Right lobe of liver (tissue), 6 donors: ENCODE results near the gene GGNBP2. TPM values are rescaled to one million over a fixed set of nuclear protein-coding genes. Genes with fewer than 3 reads are reported as not detected.

Source experiments
- ATAC-seq, 4 donors: fragments of 200-7000 bp; cut with Tn5 transposase; one replicate each; pipeline ENCODE4 v1.9.1; 2020; ENCODE audit warnings: mild to moderate bottlenecking in 4 of 4, moderate library complexity in 4 of 4
- DNase-seq, 3 donors: peaks; one replicate each; pipeline ENCODE4 v3.0.0-alpha.2; 2020
- H3K27ac ChIP-seq, 3 donors: fragments of 200-600 bp; one replicate each; pipeline ENCODE4 v1.8.0; 2022
- H3K27me3 ChIP-seq, 2 donors: fragments of 200-600 bp; one replicate each; pipeline ENCODE4 v1.8.0; 2022
- H3K36me3 ChIP-seq, 4 donors: fragments of 200-600 bp; sonication (generic) in 1 of 4; one replicate each; pipeline versions ENCODE4 v1.5.1 to v1.8.0; 2017 to 2022; ENCODE audit warnings: control low read depth in 1 of 4
- H3K4me1 ChIP-seq, 4 donors: fragments of 200-600 bp; sonication (generic) in 1 of 4; one replicate each; pipeline versions ENCODE4 v1.5.1 to v1.8.0; 2017 to 2022; ENCODE audit warnings: control low read depth in 1 of 4
- H3K4me3 ChIP-seq, 3 donors: fragments of 200-600 bp; one replicate each; pipeline ENCODE4 v1.8.0; 2022
- H3K9me3 ChIP-seq, 4 donors: fragments of 200-600 bp; sonication (generic) in 1 of 4; one replicate each; pipeline versions ENCODE4 v1.5.1 to v1.8.0; 2017 to 2022; ENCODE audit warnings: control low read depth in 1 of 4
- CTCF ChIP-seq, 4 donors: fragments of 200-600 bp in 3 of 4; fragments of 450-650 bp in 1 of 4; IDR thresholded peaks; one replicate each; pipeline versions ENCODE4 v1.5.1 to v1.8.0; 2016 to 2022; ENCODE audit warnings: antibody characterized with exemption in 4 of 4, mild to moderate bottlenecking in 2 of 4
- POLR2A ChIP-seq: fragments of 450-650 bp; IDR thresholded peaks from one replicate; pipeline ENCODE4 v1.6.1; 2017; ENCODE audit warnings: antibody characterized with exemption, mild to moderate bottlenecking
- WGBS: methylation state at CpG from one replicate; pipeline ENCODE4 v1.1.6; 2018; ENCODE audit warnings: low coverage, low lambda C conversion rate; ENCODE audit not compliant: insufficient coverage; ENCODE audit errors: missing lambda C conversion rate; 5-methylcytosine and 5-hydroxymethylcytosine counted together
- intact Hi-C, 2 donors: fragments of 100-400 bp; cut with DNase I; formaldehyde crosslinking; loops; one replicate each; pipeline versions ENCODE4 v1.11.2 to v1.14.1; 2022
- total RNA-seq, 6 experiments: library from RNA; depleted of rRNA in 2 of 6; stranded (reverse); fragments of >200 nt in 2 of 6; fragmentation: NEBNext Ultra II Directional in 3 of 6; extraction: Animal tissue kit (Norgen Biotek cat#: 25700) in 3 of 6; gene quantifications; one replicate each; pipeline versions ENCODE4 v1.1.0 to v1.2.4, GENCODE V29; 2016 to 2023
- donor health status: DM: no; HTN: yes; CAD: no.
- donor health status: DM: no; HTN: no; CAD: no.
- donor health status: DM: no; HTN: no; CAD: no.
- donor health status: DM: no; HTN: yes; CAD: no.
- donor health status: DM: no; HTN: yes; CAD: no.

The GGNBP2 gene
- total RNA-seq, 6 experiments from 2014 or later, result 24.3 to 39.6 (median 35.3) TPM

GRCh38 chr17:36594626-36595401 lies 50.1 kb downstream of the GGNBP2 start:
- no peak for DNase-seq
- intact Hi-C loops, result loop anchor here (10.0 kb wide), 2 partner anchors 50 to 60 kb away; partner anchors contain the start of genes GGNBP2 (in 1 of the 2), MYO19 (in 1 of the 2) and PIGW (in 1 of the 2)
- no peak for ATAC-seq
- no peaks in the 10 kb centered on the region for H3K36me3 ChIP-seq
- H3K27ac ChIP-seq, result no peak overlapping the region
- TF ChIP-seq CTCF (IDR thresholded peaks at IDR 0.05), result no peak
- TF ChIP-seq POLR2A, result no peak
- H3K4me3 ChIP-seq, result no peak overlapping the region
- no peaks in the 10 kb centered on the region for H3K9me3 ChIP-seq
- H3K27me3 ChIP-seq, result no peaks in the 10 kb centered on the region
- peaks cover 0 to 13% (median 3%) of the 10 kb centered on the region in 4 donors for H3K4me1 ChIP-seq
- WGBS, result 53% methylated on average over 8 of the region's 13 CpGs

GRCh38 chr17:36597226-36597625 lies 52.5 kb downstream of the GGNBP2 start:
- Histone ChIP-seq H3K4me1 (peaks cover 0 to 10% (median 0%) of the 10 kb centered on the region in 4 donors), H3K9me3 (no peaks in the 10 kb centered on the region), H3K27me3 (no peaks in the 10 kb centered on the region), H3K4me3 (no peak overlapping the region), H3K27ac (no peak overlapping the region), H3K36me3 (no peaks in the 10 kb centered on the region)
- 98% methylated on average over 6 of the region's 6 CpGs for WGBS
- ATAC-seq (no peak), DNase-seq (no peak)
- TF ChIP-seq POLR2A (no peak), CTCF (IDR thresholded peaks at IDR 0.05) (no peak)
- intact Hi-C loops, result loop anchor here (10.0 kb wide), 2 partner anchors 52 to 62 kb away; partner anchors contain the start of genes GGNBP2 (in 1 of the 2), MYO19 (in 1 of the 2) and PIGW (in 1 of the 2)

DNA sequence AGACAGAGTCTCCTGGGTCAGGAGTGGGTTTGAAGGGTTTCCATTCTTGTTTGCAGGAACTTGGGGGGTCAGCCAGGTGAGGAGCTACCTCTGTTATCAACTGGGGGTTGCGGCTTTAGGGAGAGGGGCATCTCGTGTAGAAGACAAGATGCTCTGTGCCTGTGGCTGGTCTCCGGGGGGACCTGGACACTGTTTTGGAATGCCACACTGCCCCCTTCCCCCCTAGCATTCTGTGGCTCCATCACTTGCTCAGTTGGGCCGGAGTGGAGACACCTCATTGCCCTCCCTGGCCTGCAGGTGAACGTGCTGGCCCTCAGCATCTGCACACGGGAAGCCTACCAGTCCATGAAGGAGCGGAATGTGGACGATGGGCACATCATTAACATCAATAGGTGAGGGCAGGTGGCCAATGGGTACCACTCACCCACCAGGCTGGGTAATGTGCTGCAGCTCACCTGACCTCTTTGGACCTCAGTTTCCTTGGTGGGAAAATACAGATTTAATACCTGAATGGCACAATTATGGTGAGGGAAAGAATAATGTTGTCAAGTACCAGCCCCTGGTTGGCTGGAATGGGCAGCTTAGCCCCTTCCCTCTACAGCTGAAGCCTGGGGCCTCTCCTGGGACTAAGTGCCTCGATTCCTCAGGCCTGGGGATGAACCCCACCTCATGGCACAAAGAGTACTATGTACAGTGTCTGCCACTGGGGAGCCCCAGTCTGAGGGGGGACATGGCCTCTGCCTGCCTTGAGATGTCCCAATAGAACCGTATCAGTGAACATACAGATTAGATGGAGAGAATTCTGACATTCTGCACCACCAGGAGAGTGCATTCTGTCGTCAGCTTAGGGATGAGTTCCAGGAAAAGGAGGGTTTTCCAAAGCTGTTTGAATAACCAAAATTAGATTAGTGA lies 53.4 kb downstream of the GGNBP2 start:
- no peak overlapping the region for H3K4me3 ChIP-seq
- H3K27ac ChIP-seq, result no peak overlapping the region
- H3K9me3 ChIP-seq, result no peaks in the 10 kb centered on the region
- ATAC-seq (no peak), DNase-seq (no peak)
- TF ChIP-seq CTCF (IDR thresholded peaks at IDR 0.05) (no peak), POLR2A (no peak)
- intact Hi-C loops, result loop anchor here (10.0 kb wide), 2 partner anchors 53 to 63 kb away; partner anchors contain the start of genes GGNBP2 (in 1 of the 2), MYO19 (in 1 of the 2) and PIGW (in 1 of the 2)
- no peaks in the 10 kb centered on the region for H3K36me3 ChIP-seq
- H3K4me1 ChIP-seq, result peaks cover 0 to 14% (median 0%) of the 10 kb centered on the region in 4 donors
- H3K27me3 ChIP-seq, result no peaks in the 10 kb centered on the region
- 87% methylated on average over 3 of the region's 11 CpGs for WGBS

DNA sequence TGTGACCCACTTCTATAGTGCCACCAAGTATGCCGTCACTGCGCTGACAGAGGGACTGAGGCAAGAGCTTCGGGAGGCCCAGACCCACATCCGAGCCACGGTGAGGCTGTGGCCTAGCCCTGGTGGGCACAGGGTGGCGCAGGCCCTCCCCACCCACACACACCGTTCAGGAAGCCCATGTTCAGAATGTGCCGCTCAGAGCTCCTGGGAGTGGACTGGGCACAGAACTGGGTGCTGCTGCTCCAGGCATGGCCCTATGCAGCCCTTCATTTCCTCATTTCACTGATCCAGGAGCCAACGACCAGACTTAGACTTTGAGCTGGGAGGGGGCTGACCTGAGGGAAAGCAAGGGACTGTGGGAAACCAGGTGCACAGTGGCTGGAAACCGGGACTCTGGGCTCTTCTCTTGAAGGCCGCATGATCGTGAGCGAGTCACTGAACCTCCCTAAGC lies 54.3 kb downstream of the GGNBP2 start:
- TF ChIP-seq CTCF (IDR thresholded peaks at IDR 0.05) (no peak), POLR2A (no peak)
- H3K27ac ChIP-seq, result no peak overlapping the region
- peaks cover 0 to 18% (median 3%) of the 10 kb centered on the region in 4 donors for H3K4me1 ChIP-seq
- H3K27me3 ChIP-seq, result no peaks in the 10 kb centered on the region
- WGBS, result 85% methylated on average over 9 of the region's 13 CpGs
- DNase-seq (no peak), ATAC-seq (no peak)
- intact Hi-C loops, result loop anchor here (10.0 kb wide), 2 partner anchors 54 to 64 kb away; partner anchors contain the start of genes GGNBP2 (in 1 of the 2), MYO19 (in 1 of the 2) and PIGW (in 1 of the 2)
- H3K9me3 ChIP-seq, result no peaks in the 10 kb centered on the region
- H3K4me3 ChIP-seq, result no peak overlapping the region
- no peaks in the 10 kb centered on the region for H3K36me3 ChIP-seq
